Measurements from ENCODE around the gene ZC3H18. TPM values are rescaled to one million over a fixed set of nuclear protein-coding genes. Genes with fewer than 3 reads are reported as not detected.

ZC3H18 gene
- total RNA-seq, 4 donors from 2014 or later, result 8.8 to 19.2 (median 13.5) TPM

DNA sequence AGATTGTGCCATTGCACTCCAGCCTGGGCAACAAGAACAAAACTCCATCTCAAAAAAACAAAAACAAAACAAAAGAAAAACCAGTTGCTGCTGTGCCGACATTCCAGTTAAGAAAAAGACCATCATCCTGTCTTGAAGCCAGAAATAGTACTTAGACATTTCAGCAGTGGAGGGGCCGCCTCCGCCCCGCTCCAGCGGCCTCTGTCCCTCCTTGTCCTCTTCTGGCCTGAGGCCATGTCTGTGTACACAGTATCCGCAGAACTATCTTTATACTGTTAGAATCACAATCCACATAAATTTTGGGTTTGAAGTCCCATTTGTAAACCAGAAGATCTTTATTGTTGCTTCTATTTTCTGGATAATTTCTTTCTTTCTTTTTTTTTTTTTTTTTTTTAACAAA is 24.9 kb downstream of the ZC3H18 start:
- no peak for TF ChIP-seq CTCF (IDR thresholded peaks at IDR 0.05; ENCODE audit: low read depth)

- TF ChIP-seq CTCF (IDR thresholded peaks at IDR 0.05; ENCODE audit: low read depth), result no peak
Measured at GRCh38 chr16:88595921-88596320, 25.7 kb downstream of the ZC3H18 start.

DNA sequence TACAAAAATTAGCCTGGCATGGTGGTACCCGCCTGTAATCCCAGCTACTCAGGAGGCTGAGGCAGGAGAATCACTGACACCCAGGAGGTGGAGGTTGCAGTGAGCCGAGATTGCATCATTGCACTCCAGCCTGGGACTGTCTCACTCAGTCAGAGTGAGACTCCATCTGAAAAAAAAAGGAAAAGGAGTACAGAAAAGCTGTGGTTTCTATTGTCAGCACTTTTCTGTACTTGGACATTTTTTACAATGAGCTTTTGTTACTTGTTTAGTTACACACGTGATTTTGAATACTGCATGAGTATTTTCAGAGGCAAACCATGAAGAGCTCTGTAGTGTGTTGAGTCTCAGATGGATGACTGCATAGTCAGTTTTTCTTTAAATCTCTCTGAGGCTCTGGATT is 26.3 kb downstream of the ZC3H18 start:
- TF ChIP-seq CTCF (IDR thresholded peaks at IDR 0.05; ENCODE audit: low read depth), result no peak

- TF ChIP-seq CTCF (IDR thresholded peaks at IDR 0.05; ENCODE audit: low read depth), result no peak
Measured at GRCh38 chr16:88597856-88598491, 27.8 kb downstream of the ZC3H18 start.

DNA sequence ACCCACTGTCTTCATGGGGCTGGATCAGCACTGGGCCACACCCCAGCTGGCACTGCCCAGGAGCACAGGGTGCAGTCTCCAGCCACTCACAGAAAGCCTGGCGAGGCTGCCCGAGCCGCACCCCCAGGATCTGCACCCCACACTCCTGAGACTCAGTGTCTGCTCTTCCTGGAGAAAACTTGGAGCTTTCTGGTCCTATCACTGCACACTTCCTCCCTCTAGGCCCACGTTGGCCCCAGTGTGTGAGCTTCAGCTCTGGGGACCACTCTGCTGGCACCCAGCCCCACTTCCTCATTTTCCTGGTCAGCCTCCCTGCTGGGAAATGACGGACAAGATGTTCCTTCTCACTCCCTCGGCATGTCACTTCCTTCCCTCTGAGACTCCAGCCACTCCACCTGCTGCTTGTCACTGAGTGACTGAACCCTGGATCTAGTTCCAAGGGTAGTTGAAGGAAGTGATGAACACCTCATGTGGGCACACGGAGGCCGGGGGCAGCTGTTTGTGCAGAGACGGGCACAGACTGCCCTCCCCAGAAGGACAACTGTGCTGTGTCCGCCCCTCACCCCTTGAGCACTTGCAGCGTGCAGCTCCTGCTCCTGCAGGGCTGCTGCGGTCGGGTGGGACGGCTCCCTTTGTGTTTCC is 29.0 kb downstream of the ZC3H18 start:
- TF ChIP-seq CTCF (IDR thresholded peaks at IDR 0.05; ENCODE audit: low read depth), result no peak

DNA sequence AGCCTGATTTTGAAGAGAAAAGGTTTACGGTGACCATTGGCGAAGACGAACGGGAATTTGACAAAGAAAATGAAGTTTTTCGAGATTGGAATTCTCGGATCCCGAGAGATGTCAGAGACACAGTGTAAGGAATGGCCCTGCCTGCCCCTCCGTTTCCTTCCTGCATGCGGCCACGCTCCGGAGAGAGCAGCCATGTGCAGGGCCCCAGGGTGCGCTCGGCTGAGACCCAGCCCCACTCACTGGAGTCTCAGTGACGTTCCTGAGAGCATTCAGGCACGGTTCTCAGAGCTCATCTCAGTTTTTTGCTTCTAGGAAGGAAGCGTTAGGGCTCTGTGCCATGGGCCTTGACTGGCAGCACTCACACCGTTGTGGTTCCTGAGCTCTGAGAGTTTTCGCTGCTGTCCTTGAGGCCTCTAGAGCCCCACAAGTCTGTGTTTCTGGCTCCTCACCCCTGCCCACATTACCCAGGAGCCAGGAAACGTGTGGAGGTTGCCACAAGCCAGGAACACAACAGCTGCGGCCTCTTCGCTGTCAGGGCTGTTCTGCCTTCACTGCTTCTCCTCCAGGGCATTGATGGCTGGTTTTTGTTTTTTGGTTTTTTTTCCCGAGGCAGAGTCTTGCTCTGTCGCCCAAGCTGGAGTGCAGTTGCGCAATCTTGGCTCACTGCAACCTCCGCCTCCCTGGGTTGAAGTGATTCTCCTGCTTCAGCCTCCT is 29.8 kb downstream of the ZC3H18 start:
- TF ChIP-seq CTCF (IDR thresholded peaks at IDR 0.05; ENCODE audit: low read depth), result no peak

- no peak for TF ChIP-seq CTCF (IDR thresholded peaks at IDR 0.05; ENCODE audit: low read depth)
Measured at GRCh38 chr16:88600539-88600896, 30.3 kb downstream of the ZC3H18 start.

Measured in subcutaneous adipose tissue (tissue), 4 donors.